HepG2 (cell line): ENCODE measurements around the gene IGLON5. TPM values are rescaled to one million over a fixed set of nuclear protein-coding genes. Genes with fewer than 3 reads are reported as not detected.

ENCODE experiments used
- CAMTA2 ChIP-seq: sonication (generic); formaldehyde crosslinking; IDR thresholded peaks from 2 replicates; pipeline ENCODE4 v1.4.0; 2020; ENCODE audit warnings: mild to moderate bottlenecking, missing genetic modification reagents, borderline replicate concordance
- CCAR2 ChIP-seq: fragments of 200-400 bp; formaldehyde crosslinking; optimal IDR thresholded peaks from 2 replicates; pipeline ENCODE3; 2018; ENCODE audit warnings: low read depth, mild to moderate bottlenecking, low read length, moderate library complexity
- CENPT ChIP-seq: sonication (generic); formaldehyde crosslinking; IDR thresholded peaks from 2 replicates; pipeline ENCODE4 v1.8.0; 2022; ENCODE audit warnings: low read depth, mild to moderate bottlenecking, moderate library complexity, missing genetic modification reagents
- GABPB1 ChIP-seq: IDR thresholded peaks from 2 replicates; pipeline ENCODE4 v1.6.1; 2016; ENCODE audit warnings: mild to moderate bottlenecking, missing genetic modification reagents, moderate library complexity, missing compliant biosample characterization
- JARID2 ChIP-seq: sonication (generic); formaldehyde crosslinking; IDR thresholded peaks from 2 replicates; pipeline ENCODE4 v1.8.1; 2023; ENCODE audit warnings: missing genetic modification reagents, inconsistent platforms; ENCODE audit not compliant: insufficient replicate concordance
- KLF13 ChIP-seq: sonication (generic); formaldehyde crosslinking; IDR thresholded peaks from 2 replicates; pipeline ENCODE4 v1.4.0; 2020; ENCODE audit warnings: mild to moderate bottlenecking, missing genetic modification reagents
- KLF9 ChIP-seq: IDR thresholded peaks from 2 replicates; pipeline ENCODE4 v1.6.1; 2016; ENCODE audit warnings: low read depth
- KMT2B ChIP-seq: IDR thresholded peaks from 2 replicates; pipeline ENCODE4 v1.6.1; 2016; ENCODE audit warnings: missing genetic modification reagents, missing compliant biosample characterization
- PAX8 ChIP-seq: sonication (generic); formaldehyde crosslinking; IDR thresholded peaks from 2 replicates; pipeline ENCODE4 v1.8.0; 2022; ENCODE audit warnings: mild to moderate bottlenecking, missing genetic modification reagents, borderline replicate concordance
- PCBP2 ChIP-seq: fragments of 200-400 bp; formaldehyde crosslinking; optimal IDR thresholded peaks from 2 replicates; pipeline ENCODE3; 2018; ENCODE audit warnings: low read length, low read depth; ENCODE audit not compliant: poor library complexity, severe bottlenecking
- RXRB ChIP-seq: IDR thresholded peaks from 2 replicates; pipeline ENCODE4 v1.6.1; 2016; ENCODE audit warnings: borderline replicate concordance, missing genetic modification reagents, missing compliant biosample characterization
- SOX5 ChIP-seq: IDR thresholded peaks from 2 replicates; pipeline ENCODE4 v1.6.1; 2016; ENCODE audit warnings: borderline replicate concordance
- XBP1 ChIP-seq: sonication (generic); formaldehyde crosslinking; IDR thresholded peaks from 2 replicates; pipeline ENCODE4 v1.5.0; 2020; ENCODE audit warnings: missing genetic modification reagents
- ZNF331 ChIP-seq: sonication (generic); formaldehyde crosslinking; IDR thresholded peaks from 2 replicates; pipeline ENCODE4 v1.4.0; 2020; ENCODE audit warnings: missing genetic modification reagents
- ZNF34 ChIP-seq: sonication (generic); formaldehyde crosslinking; IDR thresholded peaks from 2 replicates; pipeline ENCODE4 v1.4.0; 2020; ENCODE audit warnings: mild to moderate bottlenecking, missing genetic modification reagents, borderline replicate concordance
- ZNF44 ChIP-seq: sonication (generic); formaldehyde crosslinking; IDR thresholded peaks from 2 replicates; pipeline ENCODE4 v1.5.1; 2020; ENCODE audit warnings: mild to moderate bottlenecking, missing genetic modification reagents
- ZNF446 ChIP-seq: sonication (generic); formaldehyde crosslinking; IDR thresholded peaks from 2 replicates; pipeline ENCODE4 v1.5.0; 2020; ENCODE audit warnings: mild to moderate bottlenecking, missing genetic modification reagents
- ZNF468 ChIP-seq: sonication (generic); formaldehyde crosslinking; IDR thresholded peaks from 2 replicates; pipeline ENCODE4 v1.8.0; 2022; ENCODE audit warnings: mild to moderate bottlenecking, moderate library complexity, missing genetic modification reagents
- ZNF484 ChIP-seq: sonication (generic); formaldehyde crosslinking; IDR thresholded peaks from 2 replicates; pipeline ENCODE4 v1.5.1; 2020; ENCODE audit warnings: mild to moderate bottlenecking, low read depth, missing genetic modification reagents, borderline replicate concordance
- ZNF547 ChIP-seq: sonication (generic); formaldehyde crosslinking; IDR thresholded peaks from 2 replicates; pipeline ENCODE4 v1.5.1; 2020; ENCODE audit warnings: mild to moderate bottlenecking, missing genetic modification reagents
- ZNF747 ChIP-seq: sonication (generic); formaldehyde crosslinking; IDR thresholded peaks from 2 replicates; pipeline ENCODE4 v1.8.1; 2023; ENCODE audit warnings: missing genetic modification reagents, mild to moderate bottlenecking, borderline replicate concordance
- ZNF792 ChIP-seq: IDR thresholded peaks from 2 replicates; pipeline ENCODE4 v1.6.1; 2016
- polyA plus RNA-seq, 8 experiments: library from polyadenylated mRNA; depleted of rRNA in 3 of 8; stranded (reverse) in 7 of 8; unstranded in 1 of 8; fragments of >200 nt; fragmentation: Illumina TruSeq in 4 of 8; extraction: Trizol in 4 of 8; gene quantifications; 2 replicates each; pipeline versions ENCODE4 v1.2.1 to v1.2.3, GENCODE V29; 2011 to 2016; ENCODE audit warnings: low read depth in 4 of 8, missing spikeins in 1 of 8, mixed read lengths in 1 of 8; ENCODE audit not compliant: insufficient read depth in 1 of 8
- total RNA-seq, 5 experiments: library from RNA; depleted of rRNA; stranded (reverse); fragments of >200 nt; fragmentation: Illumina TruSeq; extraction: Trizol; gene quantifications; 2 replicates each; pipeline ENCODE4 v1.2.3, GENCODE V29; 2016; ENCODE audit warnings: low read depth in 1 of 5
- TF ChIP-seq, protein P1 (sequence below): sonication (generic); formaldehyde crosslinking; IDR thresholded peaks from 2 replicates; pipeline ENCODE4 v1.5.1; 2020; ENCODE audit warnings: missing genetic modification reagents, mild to moderate bottlenecking, borderline replicate concordance
- TF ChIP-seq, protein P2 (sequence below): sonication (generic); formaldehyde crosslinking; IDR thresholded peaks from 2 replicates; pipeline ENCODE4 v1.5.0; 2020; ENCODE audit warnings: missing genetic modification reagents
- TF ChIP-seq, protein P3 (sequence below): sonication (generic); IDR thresholded peaks from 2 replicates; pipeline ENCODE4 v1.6.1; 2016; ENCODE audit warnings: low read depth, borderline replicate concordance
- TF ChIP-seq, protein P4 (sequence below): sonication (generic); formaldehyde crosslinking; IDR thresholded peaks from 2 replicates; pipeline ENCODE4 v1.4.0; 2020; ENCODE audit warnings: missing genetic modification reagents
- TF ChIP-seq, protein P5 (sequence below): sonication (generic); formaldehyde crosslinking; IDR thresholded peaks from 2 replicates; pipeline ENCODE4 v1.4.0; 2020; ENCODE audit warnings: missing genetic modification reagents

IGLON5 gene
- total and polyA plus RNA-seq, 2 of the 13 experiments (the other 11 are each of a cell fraction or from before 2014, with no cell fraction given): 0.04 to 5.7 TPM

DNA sequence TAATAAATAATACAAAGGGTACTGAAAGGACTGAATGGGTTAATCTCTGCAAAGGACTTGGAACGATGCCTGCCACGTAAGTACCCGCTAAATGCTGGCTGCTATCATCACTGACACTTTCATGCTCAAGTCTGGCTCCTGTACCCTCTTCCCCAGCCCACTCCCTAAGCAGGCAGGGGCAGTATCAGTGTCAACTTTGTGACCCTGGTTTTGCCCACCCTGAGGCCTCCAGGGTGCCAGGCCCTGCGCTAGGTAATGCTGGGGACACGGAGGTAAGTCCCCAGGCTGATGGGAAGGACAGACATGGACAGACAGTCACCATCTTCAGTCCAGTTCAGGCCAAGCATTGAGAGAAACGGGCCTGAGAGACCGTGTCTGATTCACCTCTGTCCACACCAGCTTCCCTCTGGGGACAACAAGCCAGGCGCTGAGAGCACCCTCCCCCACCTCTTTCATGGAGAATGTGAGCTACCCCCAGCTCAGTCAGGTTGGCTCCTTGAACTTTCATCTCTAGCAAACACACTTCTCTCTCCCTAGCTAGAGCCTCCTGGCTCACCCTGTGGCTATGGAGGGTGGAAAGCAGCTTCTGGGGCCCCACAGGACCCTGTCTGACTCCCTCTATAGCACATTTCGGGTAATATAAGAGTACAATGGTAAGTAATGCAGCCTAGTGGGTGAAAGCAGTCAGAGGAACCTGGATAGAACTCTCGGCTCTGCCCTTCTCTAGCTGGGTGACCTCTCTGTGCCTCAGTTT, 53.9 kb downstream of the IGLON5 start (continued):
- TF ChIP-seq, protein P1, sequence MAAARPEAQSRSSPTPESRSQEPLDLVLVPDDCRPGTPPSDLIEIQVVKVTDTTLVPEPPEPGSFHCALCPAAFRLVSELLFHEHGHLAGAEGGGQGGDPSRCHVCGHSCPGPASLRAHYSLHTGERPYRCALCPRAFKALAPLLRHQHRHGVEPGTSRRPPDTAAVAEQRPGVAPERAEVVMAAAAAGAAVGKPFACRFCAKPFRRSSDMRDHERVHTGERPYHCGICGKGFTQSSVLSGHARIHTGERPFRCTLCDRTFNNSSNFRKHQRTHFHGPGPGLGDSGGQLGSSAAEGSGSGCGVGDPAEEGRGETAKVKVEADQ (CRISPR knock-in tag): no peak; the same call in 1 of the 2 replicates
- no peak; the same call in 1 of the 2 replicates for TF ChIP-seq ZNF547 (CRISPR knock-in tag)
- no peak for TF ChIP-seq CENPT (CRISPR knock-in tag)
- no peak for TF ChIP-seq JARID2 (CRISPR knock-in tag)
- no peak for TF ChIP-seq PCBP2
- TF ChIP-seq KLF9: no peak
- peak; percentile 80 for TF ChIP-seq SOX5
- peak; percentile 82 for TF ChIP-seq RXRB (CRISPR knock-in tag)
- TF ChIP-seq, protein P2, sequence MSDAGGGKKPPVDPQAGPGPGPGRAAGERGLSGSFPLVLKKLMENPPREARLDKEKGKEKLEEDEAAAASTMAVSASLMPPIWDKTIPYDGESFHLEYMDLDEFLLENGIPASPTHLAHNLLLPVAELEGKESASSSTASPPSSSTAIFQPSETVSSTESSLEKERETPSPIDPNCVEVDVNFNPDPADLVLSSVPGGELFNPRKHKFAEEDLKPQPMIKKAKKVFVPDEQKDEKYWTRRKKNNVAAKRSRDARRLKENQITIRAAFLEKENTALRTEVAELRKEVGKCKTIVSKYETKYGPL (CRISPR knock-in tag): no peak
- no peak for TF ChIP-seq ZNF44 (CRISPR knock-in tag)
- no peak for TF ChIP-seq KLF13 (CRISPR knock-in tag)
- peak; percentile 81; the same call in 1 of the 2 replicates for TF ChIP-seq ZNF747 (CRISPR knock-in tag)
- no peak for TF ChIP-seq KMT2B (CRISPR knock-in tag)
- peak; percentile 14 for TF ChIP-seq CCAR2
- TF ChIP-seq, protein P3, sequence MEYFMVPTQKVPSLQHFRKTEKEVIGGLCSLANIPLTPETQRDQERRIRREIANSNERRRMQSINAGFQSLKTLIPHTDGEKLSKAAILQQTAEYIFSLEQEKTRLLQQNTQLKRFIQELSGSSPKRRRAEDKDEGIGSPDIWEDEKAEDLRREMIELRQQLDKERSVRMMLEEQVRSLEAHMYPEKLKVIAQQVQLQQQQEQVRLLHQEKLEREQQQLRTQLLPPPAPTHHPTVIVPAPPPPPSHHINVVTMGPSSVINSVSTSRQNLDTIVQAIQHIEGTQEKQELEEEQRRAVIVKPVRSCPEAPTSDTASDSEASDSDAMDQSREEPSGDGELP: peak; percentile 40; the same call in 1 of the 2 replicates
- TF ChIP-seq ZNF34: no peak
- TF ChIP-seq, protein P4, sequence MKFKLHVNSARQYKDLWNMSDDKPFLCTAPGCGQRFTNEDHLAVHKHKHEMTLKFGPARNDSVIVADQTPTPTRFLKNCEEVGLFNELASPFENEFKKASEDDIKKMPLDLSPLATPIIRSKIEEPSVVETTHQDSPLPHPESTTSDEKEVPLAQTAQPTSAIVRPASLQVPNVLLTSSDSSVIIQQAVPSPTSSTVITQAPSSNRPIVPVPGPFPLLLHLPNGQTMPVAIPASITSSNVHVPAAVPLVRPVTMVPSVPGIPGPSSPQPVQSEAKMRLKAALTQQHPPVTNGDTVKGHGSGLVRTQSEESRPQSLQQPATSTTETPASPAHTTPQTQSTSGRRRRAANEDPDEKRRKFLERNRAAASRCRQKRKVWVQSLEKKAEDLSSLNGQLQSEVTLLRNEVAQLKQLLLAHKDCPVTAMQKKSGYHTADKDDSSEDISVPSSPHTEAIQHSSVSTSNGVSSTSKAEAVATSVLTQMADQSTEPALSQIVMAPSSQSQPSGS (CRISPR knock-in tag): peak; percentile 77; the same call in 1 of the 2 replicates
- no peak for TF ChIP-seq ZNF468 (CRISPR knock-in tag)
- peak; percentile 83 for TF ChIP-seq ZNF331 (CRISPR knock-in tag)
- 0 out of 2 replicates have a peak, but pooled peaks have one; percentile 20 for TF ChIP-seq XBP1
- no peak; the same call in 1 of the 2 replicates for TF ChIP-seq GABPB1 (CRISPR knock-in tag)
- TF ChIP-seq CAMTA2 (CRISPR knock-in tag): no peak
- TF ChIP-seq, protein P5, sequence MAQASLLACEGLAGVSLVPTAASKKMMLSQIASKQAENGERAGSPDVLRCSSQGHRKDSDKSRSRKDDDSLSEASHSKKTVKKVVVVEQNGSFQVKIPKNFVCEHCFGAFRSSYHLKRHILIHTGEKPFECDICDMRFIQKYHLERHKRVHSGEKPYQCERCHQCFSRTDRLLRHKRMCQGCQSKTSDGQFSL (CRISPR knock-in tag): no peak
- TF ChIP-seq ZNF792 (CRISPR knock-in tag): peak; percentile 83
- 0 out of 2 replicates have a peak, but pooled peaks have one; percentile 62 for TF ChIP-seq PAX8
- TF ChIP-seq ZNF446 (CRISPR knock-in tag): no peak
- no peak for TF ChIP-seq ZNF484 (CRISPR knock-in tag)
